ENCODE data around the gene KCNJ18.
"Not testable (repeated sequence)": the region's sequence is repeated elsewhere in the genome, so short reads cannot be mapped to it uniquely, and the experiment has no call there.

Gene KCNJ18

DNA sequence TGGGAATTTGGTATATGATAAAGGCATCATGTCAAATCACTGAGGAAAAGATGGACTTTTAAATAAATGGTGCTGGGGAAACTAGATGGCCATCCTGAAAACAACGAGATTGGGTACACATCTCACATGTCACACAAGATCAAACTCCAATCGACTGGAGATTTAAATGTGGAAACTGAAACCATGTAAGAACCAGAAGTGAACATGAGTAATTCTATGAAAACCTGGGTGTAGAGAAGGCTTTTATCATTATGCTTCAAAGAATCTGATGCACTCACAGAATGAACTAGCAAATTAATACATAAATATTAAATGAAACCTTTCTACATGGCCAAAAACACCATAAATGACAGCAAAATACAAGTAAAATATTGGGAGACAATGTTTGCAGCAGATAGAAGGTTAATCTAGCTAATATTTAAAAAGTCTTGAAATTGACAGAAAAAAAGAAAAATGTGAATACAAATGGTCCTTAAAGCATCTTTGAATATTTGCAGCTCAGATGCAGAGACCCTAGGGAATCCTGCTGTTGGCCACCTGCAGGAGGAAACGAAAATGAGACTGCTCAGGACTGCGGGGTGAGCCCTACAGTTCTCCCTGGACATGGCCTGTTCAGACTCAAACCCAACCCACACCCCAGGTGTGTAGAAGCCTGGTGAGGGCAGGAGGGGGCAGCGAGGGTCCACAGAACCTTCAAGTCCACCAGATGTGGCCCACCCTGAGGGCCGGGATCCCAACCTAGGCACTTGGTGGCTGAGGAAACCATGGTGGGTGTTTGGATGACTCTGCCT is 32.1 kb downstream of the KCNJ18 start:
- not testable (repeated sequence) for H3K4me1 ChIP-seq (ENCODE audit: control insufficient read depth, insufficient read depth, low read length, poor library complexity, severe bottlenecking); H3K27ac ChIP-seq (ENCODE audit: insufficient read depth, low read length, poor library complexity, severe bottlenecking)

DNA sequence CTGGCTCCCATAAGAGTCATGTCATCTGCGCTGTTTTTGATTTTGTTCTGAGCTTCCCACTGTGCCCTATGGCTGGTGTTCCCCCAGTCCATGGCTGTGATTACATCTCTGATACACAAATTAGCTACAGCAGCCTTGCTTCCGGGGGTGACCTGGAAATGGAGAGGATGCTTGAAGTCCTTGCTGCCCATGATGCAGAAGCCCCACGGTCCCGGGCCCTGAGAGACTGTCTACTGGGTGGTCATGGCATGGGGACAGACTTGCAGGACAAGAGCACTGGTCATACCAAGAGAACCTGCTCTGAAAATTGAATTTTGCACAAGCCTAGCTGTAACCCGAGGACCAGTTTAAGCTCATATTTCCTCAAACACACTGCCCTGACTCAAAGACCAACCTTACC is 38.8 kb downstream of the KCNJ18 start:
- DNase-seq: not testable (repeated sequence)

More for the DNA sequence above, 32.1 kb downstream of the KCNJ18 start:
- not testable (repeated sequence) for H3K27me3 ChIP-seq (replicated peaks; ENCODE audit: control insufficient read depth, insufficient read depth, low read length, poor library complexity, severe bottlenecking); H3K36me3 ChIP-seq (ENCODE audit: control insufficient read depth, insufficient read depth, low read length); H3K4me3 ChIP-seq (ENCODE audit: insufficient read depth, low read depth, low read length, poor library complexity, severe bottlenecking); DNase-seq; H3K9me3 ChIP-seq (ENCODE audit: control insufficient read depth, low read length)

DNA sequence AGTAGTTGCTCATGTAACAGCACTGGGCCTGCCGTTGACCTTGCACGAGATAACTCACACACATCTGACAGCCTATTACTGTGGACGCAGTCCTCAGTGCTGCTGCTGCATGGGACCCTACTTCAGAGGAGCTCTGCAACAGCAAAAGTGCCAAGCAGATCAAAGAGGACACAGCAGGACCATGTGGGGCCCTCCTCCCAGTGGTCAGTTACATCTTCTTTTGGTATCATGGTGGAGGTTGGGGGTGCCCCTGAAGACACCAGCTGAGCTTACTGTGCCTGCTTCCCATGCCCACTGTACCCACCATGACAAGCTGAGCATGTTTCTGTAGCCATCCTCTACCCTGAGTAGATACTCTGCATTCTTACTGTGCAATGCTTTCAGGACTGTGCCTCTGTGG is 41.6 kb downstream of the KCNJ18 start:
- not testable (repeated sequence) for H3K27me3 ChIP-seq (replicated peaks; ENCODE audit: control insufficient read depth, insufficient read depth, low read length, poor library complexity, severe bottlenecking); H3K9me3 ChIP-seq (ENCODE audit: control insufficient read depth, low read length); H3K4me1 ChIP-seq (ENCODE audit: control insufficient read depth, insufficient read depth, low read length, poor library complexity, severe bottlenecking); H3K27ac ChIP-seq (ENCODE audit: insufficient read depth, low read length, poor library complexity, severe bottlenecking); H3K4me3 ChIP-seq (ENCODE audit: insufficient read depth, low read depth, low read length, poor library complexity, severe bottlenecking); DNase-seq; H3K36me3 ChIP-seq (ENCODE audit: control insufficient read depth, insufficient read depth, low read length)

More for the DNA sequence above, 38.8 kb downstream of the KCNJ18 start:
- H3K4me3 ChIP-seq (ENCODE audit: insufficient read depth, low read depth, low read length, poor library complexity, severe bottlenecking); H3K4me1 ChIP-seq (ENCODE audit: control insufficient read depth, insufficient read depth, low read length, poor library complexity, severe bottlenecking); H3K27me3 ChIP-seq (replicated peaks; ENCODE audit: control insufficient read depth, insufficient read depth, low read length, poor library complexity, severe bottlenecking); H3K27ac ChIP-seq (ENCODE audit: insufficient read depth, low read length, poor library complexity, severe bottlenecking); H3K9me3 ChIP-seq (ENCODE audit: control insufficient read depth, low read length); H3K36me3 ChIP-seq (ENCODE audit: control insufficient read depth, insufficient read depth, low read length): not testable (repeated sequence)

- not testable (repeated sequence) for H3K27me3 ChIP-seq (replicated peaks; ENCODE audit: control insufficient read depth, insufficient read depth, low read length, poor library complexity, severe bottlenecking); H3K4me1 ChIP-seq (ENCODE audit: control insufficient read depth, insufficient read depth, low read length, poor library complexity, severe bottlenecking); H3K4me3 ChIP-seq (ENCODE audit: insufficient read depth, low read depth, low read length, poor library complexity, severe bottlenecking); H3K27ac ChIP-seq (ENCODE audit: insufficient read depth, low read length, poor library complexity, severe bottlenecking); DNase-seq; H3K36me3 ChIP-seq (ENCODE audit: control insufficient read depth, insufficient read depth, low read length); H3K9me3 ChIP-seq (ENCODE audit: control insufficient read depth, low read length)
Measured at GRCh38 chr17:21735814-21736213, 43.5 kb downstream of the KCNJ18 start.

DNA sequence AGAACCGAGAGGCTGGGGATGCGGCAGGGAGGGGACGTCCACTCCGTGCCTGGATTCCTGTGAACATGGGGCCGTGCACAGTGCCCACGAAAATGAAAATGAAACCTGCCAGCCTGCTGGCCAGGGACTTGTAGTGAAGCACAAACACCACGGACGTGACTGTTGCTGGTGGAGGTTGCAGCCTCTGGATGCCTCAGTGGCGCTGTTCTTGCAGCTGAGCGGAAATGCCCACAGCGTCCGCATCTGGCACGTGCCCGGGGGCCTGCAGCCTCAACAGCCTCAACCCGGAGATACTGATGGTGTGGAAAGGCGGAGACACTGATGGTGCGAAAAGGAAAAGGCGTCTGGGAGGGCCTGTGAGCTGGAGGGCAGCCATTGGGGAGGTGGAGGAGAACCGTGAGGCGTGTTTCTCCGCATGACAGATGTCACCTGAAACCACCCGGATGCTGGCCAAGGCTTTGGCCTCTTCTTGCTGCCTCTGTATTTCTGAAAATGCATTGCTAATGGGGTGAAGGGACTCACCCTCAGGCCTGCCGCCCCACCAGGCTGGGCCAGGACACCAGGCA is 44.8 kb downstream of the KCNJ18 start:
- not testable (repeated sequence) for H3K4me1 ChIP-seq (ENCODE audit: control insufficient read depth, insufficient read depth, low read length, poor library complexity, severe bottlenecking); H3K36me3 ChIP-seq (ENCODE audit: control insufficient read depth, insufficient read depth, low read length); H3K4me3 ChIP-seq (ENCODE audit: insufficient read depth, low read depth, low read length, poor library complexity, severe bottlenecking)

GRCh38 chr17:21738241-21738640 is 45.9 kb downstream of the KCNJ18 start:
- not testable (repeated sequence) for H3K27ac ChIP-seq (ENCODE audit: insufficient read depth, low read length, poor library complexity, severe bottlenecking); H3K4me3 ChIP-seq (ENCODE audit: insufficient read depth, low read depth, low read length, poor library complexity, severe bottlenecking); DNase-seq; H3K4me1 ChIP-seq (ENCODE audit: control insufficient read depth, insufficient read depth, low read length, poor library complexity, severe bottlenecking); H3K36me3 ChIP-seq (ENCODE audit: control insufficient read depth, insufficient read depth, low read length); H3K9me3 ChIP-seq (ENCODE audit: control insufficient read depth, low read length); H3K27me3 ChIP-seq (replicated peaks; ENCODE audit: control insufficient read depth, insufficient read depth, low read length, poor library complexity, severe bottlenecking)

More for the DNA sequence above, 44.8 kb downstream of the KCNJ18 start:
- DNase-seq; H3K27me3 ChIP-seq (replicated peaks; ENCODE audit: control insufficient read depth, insufficient read depth, low read length, poor library complexity, severe bottlenecking); H3K27ac ChIP-seq (ENCODE audit: insufficient read depth, low read length, poor library complexity, severe bottlenecking); H3K9me3 ChIP-seq (ENCODE audit: control insufficient read depth, low read length): not testable (repeated sequence)

- H3K4me3 ChIP-seq (ENCODE audit: insufficient read depth, low read depth, low read length, poor library complexity, severe bottlenecking); H3K36me3 ChIP-seq (ENCODE audit: control insufficient read depth, insufficient read depth, low read length); DNase-seq; H3K9me3 ChIP-seq (ENCODE audit: control insufficient read depth, low read length); H3K4me1 ChIP-seq (ENCODE audit: control insufficient read depth, insufficient read depth, low read length, poor library complexity, severe bottlenecking); H3K27ac ChIP-seq (ENCODE audit: insufficient read depth, low read length, poor library complexity, severe bottlenecking); H3K27me3 ChIP-seq (replicated peaks; ENCODE audit: control insufficient read depth, insufficient read depth, low read length, poor library complexity, severe bottlenecking): not testable (repeated sequence)
Measured at GRCh38 chr17:21738877-21739474, 46.7 kb downstream of the KCNJ18 start.

GRCh38 chr17:21739485-21739884 is 47.2 kb downstream of the KCNJ18 start:
- not testable (repeated sequence) for H3K4me3 ChIP-seq (ENCODE audit: insufficient read depth, low read depth, low read length, poor library complexity, severe bottlenecking); H3K27ac ChIP-seq (ENCODE audit: insufficient read depth, low read length, poor library complexity, severe bottlenecking); H3K36me3 ChIP-seq (ENCODE audit: control insufficient read depth, insufficient read depth, low read length); H3K9me3 ChIP-seq (ENCODE audit: control insufficient read depth, low read length); H3K27me3 ChIP-seq (replicated peaks; ENCODE audit: control insufficient read depth, insufficient read depth, low read length, poor library complexity, severe bottlenecking); H3K4me1 ChIP-seq (ENCODE audit: control insufficient read depth, insufficient read depth, low read length, poor library complexity, severe bottlenecking); DNase-seq

- H3K36me3 ChIP-seq (ENCODE audit: control insufficient read depth, insufficient read depth, low read length); H3K27ac ChIP-seq (ENCODE audit: insufficient read depth, low read length, poor library complexity, severe bottlenecking); H3K4me3 ChIP-seq (ENCODE audit: insufficient read depth, low read depth, low read length, poor library complexity, severe bottlenecking); H3K27me3 ChIP-seq (replicated peaks; ENCODE audit: control insufficient read depth, insufficient read depth, low read length, poor library complexity, severe bottlenecking); H3K4me1 ChIP-seq (ENCODE audit: control insufficient read depth, insufficient read depth, low read length, poor library complexity, severe bottlenecking); DNase-seq; H3K9me3 ChIP-seq (ENCODE audit: control insufficient read depth, low read length): not testable (repeated sequence)
Measured at GRCh38 chr17:21740836-21741235, 48.5 kb downstream of the KCNJ18 start.

- DNase-seq; H3K27me3 ChIP-seq (replicated peaks; ENCODE audit: control insufficient read depth, insufficient read depth, low read length, poor library complexity, severe bottlenecking); H3K4me1 ChIP-seq (ENCODE audit: control insufficient read depth, insufficient read depth, low read length, poor library complexity, severe bottlenecking); H3K36me3 ChIP-seq (ENCODE audit: control insufficient read depth, insufficient read depth, low read length); H3K4me3 ChIP-seq (ENCODE audit: insufficient read depth, low read depth, low read length, poor library complexity, severe bottlenecking); H3K27ac ChIP-seq (ENCODE audit: insufficient read depth, low read length, poor library complexity, severe bottlenecking); H3K9me3 ChIP-seq (ENCODE audit: control insufficient read depth, low read length): not testable (repeated sequence)
Measured at GRCh38 chr17:21741520-21741919, 49.2 kb downstream of the KCNJ18 start.

Data from effector memory CD4-positive, alpha-beta T cell (primary cell).